Middle frontal gyrus (tissue), 1 donor: ENCODE measurements around the gene PRSS22.

Experiments used
- DNase-seq: peaks from one replicate; pipeline ENCODE4 v3.0.0-alpha.2; 2015; ENCODE audit warnings: low spot score; ENCODE audit errors: extremely low spot score

The PRSS22 gene

GRCh38 chr16:2816751-2817339, 41.1 kb downstream of the PRSS22 start, which contains the start of gene PRSS21:
TSS of gene PRSS21 (plus strand) at chr16:2817237. CDS start at chr16:2817269, 32 bp downstream.
- DNase-seq, result no peak

DNA sequence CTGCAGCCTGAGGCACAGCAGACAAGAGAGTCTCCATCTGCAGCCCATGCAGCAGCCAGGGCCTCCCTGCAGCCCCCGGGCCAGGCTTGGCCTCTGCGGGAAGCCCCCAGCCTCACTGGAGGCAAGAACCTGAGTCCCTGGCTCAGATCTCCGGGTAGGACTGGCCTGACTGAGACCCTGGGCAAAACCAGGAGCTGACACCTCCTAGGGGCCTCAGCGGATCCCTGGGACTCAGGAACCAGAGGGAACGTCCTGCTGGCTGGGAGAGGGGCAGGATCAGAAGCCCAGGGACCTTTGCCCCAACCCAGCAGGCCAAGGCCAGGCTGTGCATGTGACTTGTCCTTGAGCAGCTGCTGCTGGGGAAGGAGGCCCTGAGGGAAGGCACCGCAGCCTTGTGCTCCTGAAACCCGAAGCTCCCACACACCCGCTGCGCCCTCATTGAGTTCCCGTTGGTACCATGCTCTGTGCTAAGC, 42.6 kb downstream of the PRSS22 start:
- no peak for DNase-seq

- DNase-seq, result no peak
Measured at GRCh38 chr16:2814551-2815298, 43.2 kb downstream of the PRSS22 start.

GRCh38 chr16:2813771-2814221, 44.2 kb downstream of the PRSS22 start:
- DNase-seq, result no peak

GRCh38 chr16:2811703-2812471, 46.1 kb downstream of the PRSS22 start:
- no peak for DNase-seq

DNA sequence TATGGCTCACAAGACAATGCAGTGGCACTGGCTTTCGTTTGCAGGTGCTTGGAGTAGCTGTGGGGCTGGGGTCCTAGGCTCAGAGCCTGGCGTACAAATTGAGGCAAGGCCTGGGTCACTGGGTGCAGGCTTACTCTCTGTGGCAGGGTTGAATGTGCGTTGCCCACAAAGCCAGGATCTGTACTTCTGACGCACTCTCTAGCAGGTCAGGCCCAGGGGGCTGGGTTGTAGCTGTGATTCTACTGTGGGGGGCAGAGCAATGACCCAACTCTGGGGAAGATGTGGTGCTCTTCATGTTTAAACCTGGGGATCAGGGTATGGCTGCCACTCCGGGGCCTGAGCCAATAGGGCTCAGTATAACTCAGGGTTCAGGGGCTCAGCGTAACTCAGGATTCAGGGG, 47.3 kb downstream of the PRSS22 start:
- no peak for DNase-seq

- DNase-seq, result no peak
Measured at GRCh38 chr16:2809149-2809760, 48.7 kb downstream of the PRSS22 start.

- DNase-seq, result no peak
Measured at GRCh38 chr16:2808181-2808580, 49.8 kb downstream of the PRSS22 start.

DNA sequence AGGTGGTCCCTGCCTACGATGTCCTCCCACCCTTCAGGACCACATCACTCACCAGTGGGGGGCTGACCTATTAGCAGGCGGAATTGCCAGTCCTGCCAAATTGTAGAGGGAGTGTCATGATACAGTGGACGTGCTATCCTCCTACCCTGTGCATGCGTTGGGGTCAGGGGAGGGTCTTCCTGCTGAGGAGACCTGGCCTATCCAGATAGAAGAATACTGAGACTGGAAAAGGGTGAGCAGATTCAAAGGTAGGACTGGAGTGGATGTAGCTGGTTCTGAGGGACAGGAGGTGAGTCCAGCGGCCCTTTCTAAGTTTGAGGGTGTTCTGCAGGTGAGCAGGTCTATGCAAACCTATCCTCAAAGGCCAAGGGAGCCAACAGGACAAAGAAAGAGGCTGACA, 51.7 kb downstream of the PRSS22 start:
- DNase-seq, result no peak

DNA sequence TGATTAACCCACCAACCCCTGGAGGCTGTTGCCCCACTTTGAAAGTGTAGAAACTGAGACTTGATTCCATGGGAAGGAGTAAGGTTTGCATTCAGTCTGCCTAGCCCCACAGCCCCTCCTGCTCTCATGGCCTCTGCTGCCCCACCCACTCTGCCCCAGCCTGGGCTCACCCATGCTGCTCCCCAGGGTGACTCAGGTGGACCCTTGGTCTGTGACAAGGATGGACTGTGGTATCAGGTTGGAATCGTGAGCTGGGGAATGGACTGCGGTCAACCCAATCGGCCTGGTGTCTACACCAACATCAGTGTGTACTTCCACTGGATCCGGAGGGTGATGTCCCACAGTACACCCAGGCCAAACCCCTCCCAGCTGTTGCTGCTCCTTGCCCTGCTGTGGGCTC, 53.2 kb downstream of the PRSS22 start:
- DNase-seq, result no peak

DNA sequence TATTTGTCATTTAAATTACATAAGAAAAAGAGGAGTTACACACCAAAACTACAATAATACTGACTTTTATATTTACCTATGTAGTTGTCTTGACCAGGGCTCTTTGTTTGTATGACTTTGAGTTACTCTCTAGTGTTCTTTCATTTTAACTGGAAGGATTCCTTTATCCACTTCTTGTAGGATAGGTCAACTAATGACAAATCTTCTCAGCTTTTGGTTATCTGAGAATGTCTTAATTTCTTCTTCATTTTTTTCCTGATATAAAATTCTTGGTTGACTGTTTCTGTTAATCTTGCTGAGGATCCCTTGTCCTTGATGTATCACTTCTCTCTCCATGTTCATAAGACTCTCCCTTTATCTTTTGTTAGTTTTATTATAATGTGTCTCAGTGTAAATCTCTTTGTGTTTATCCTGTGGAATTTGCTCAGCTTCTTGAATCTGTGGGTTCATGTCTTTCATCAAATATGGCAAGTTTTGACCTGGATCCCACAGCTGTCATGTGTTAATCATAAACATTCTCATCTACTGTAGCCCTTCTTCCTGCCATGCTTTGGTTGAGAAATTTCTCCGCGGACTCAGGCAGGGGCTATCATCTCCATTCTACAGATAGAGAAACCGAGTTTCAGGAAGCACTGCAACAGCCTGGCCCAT, 54.3 kb downstream of the PRSS22 start:
- DNase-seq, result no peak
